Cardiac muscle cell (in vitro differentiated cells and primary cell): ENCODE measurements around the gene WDR86. TPM values are rescaled to one million over a fixed set of nuclear protein-coding genes. Genes with fewer than 3 reads are reported as not detected.

Source experiments
- DNase-seq, 2 donors: peaks; one replicate each; pipeline versions ENCODE4 v3.0.0 to v3.0.0-alpha.2; 2010 to 2017; ENCODE audit warnings: low read depth in 1 of 2, low spot score in 1 of 2
- H3K27ac ChIP-seq: fragments of 200-600 bp; sonication (generic); 2 replicates; pipeline ENCODE4 v1.5.1; 2016
- H3K27me3 ChIP-seq: fragments of 200-600 bp; sonication (generic); 2 replicates; pipeline ENCODE4 v1.6.0; 2016; ENCODE audit warnings: control low read depth
- H3K36me3 ChIP-seq: fragments of 200-600 bp; sonication (generic); 2 replicates; pipeline ENCODE4 v1.5.1; 2016; ENCODE audit warnings: control low read depth
- H3K4me1 ChIP-seq: fragments of 200-600 bp; sonication (generic); 2 replicates; pipeline ENCODE4 v1.8.1; 2017; ENCODE audit warnings: low read depth, mild to moderate bottlenecking, mixed run types
- H3K4me3 ChIP-seq: fragments of 200-600 bp; sonication (generic); 2 replicates; pipeline ENCODE4 v1.5.1; 2016; ENCODE audit warnings: mild to moderate bottlenecking
- H3K9me3 ChIP-seq: fragments of 200-600 bp; sonication (generic); 2 replicates; pipeline ENCODE4 v1.5.1; 2017; ENCODE audit warnings: low read depth, mild to moderate bottlenecking, control low read depth
- polyA plus RNA-seq: library from polyadenylated mRNA; unstranded; fragments of >200 nt; fragmentation: Nextera tagmentation; extraction: Ambion mirVana; gene quantifications from 2 replicates; pipeline ENCODE4 v1.2.1, GENCODE V29; 2016
- total RNA-seq: library from RNA; depleted of rRNA; stranded (reverse); fragments of >200 nt; gene quantifications from 2 replicates; pipeline ENCODE4 v1.2.3, GENCODE V29; 2016
- TF ChIP-seq, protein P1 (sequence below): IDR thresholded peaks from 2 replicates; pipeline ENCODE4 v1.5.1; 2012; ENCODE audit warnings: low read depth, mild to moderate bottlenecking, low read length

The WDR86 gene
- total and polyA plus RNA-seq, 2 experiments from 2014 or later = 58.8 to 130 TPM

DNA sequence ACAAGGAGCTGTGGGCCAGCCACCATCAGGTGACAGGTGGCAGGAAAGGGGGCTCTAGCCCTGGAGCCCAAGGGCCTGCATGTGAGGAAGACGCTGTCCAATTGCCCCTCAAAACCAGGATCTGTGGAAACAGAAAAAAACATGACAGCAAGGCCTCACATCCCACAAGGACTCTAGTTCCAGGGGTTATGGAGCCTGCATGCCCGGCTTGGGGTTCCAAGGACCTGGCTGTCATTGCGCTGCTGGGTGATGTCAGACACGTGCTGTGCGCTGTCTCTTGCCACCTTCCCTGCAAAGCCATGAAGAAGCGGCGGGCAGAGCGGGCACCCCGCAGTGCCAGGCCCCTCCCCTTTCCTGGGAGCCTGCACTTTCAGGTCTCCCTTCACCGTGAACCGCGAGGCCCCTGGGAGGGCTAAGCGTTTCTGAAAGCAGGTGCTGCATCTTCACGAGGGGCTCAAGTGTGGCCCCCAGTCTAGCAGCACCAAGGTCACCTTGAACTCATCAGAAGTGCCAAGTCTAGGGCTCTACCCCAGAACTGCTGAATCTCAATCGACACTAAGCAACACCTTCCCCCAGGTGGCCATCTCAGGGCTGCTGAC, 45.2 kb upstream of the WDR86 start:
- Histone ChIP-seq H3K36me3 (no peaks in the 10 kb centered on the region), H3K9me3 (no peaks in the 10 kb centered on the region), H3K27me3 (no peaks in the 10 kb centered on the region), H3K27ac (no peak overlapping the region), H3K4me1 (peaks cover 9% of the 10 kb centered on the region), H3K4me3 (no peak overlapping the region)
- DNase-seq = no peak
- TF ChIP-seq, protein P1, sequence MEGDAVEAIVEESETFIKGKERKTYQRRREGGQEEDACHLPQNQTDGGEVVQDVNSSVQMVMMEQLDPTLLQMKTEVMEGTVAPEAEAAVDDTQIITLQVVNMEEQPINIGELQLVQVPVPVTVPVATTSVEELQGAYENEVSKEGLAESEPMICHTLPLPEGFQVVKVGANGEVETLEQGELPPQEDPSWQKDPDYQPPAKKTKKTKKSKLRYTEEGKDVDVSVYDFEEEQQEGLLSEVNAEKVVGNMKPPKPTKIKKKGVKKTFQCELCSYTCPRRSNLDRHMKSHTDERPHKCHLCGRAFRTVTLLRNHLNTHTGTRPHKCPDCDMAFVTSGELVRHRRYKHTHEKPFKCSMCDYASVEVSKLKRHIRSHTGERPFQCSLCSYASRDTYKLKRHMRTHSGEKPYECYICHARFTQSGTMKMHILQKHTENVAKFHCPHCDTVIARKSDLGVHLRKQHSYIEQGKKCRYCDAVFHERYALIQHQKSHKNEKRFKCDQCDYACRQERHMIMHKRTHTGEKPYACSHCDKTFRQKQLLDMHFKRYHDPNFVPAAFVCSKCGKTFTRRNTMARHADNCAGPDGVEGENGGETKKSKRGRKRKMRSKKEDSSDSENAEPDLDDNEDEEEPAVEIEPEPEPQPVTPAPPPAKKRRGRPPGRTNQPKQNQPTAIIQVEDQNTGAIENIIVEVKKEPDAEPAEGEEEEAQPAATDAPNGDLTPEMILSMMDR = no peak

DNA sequence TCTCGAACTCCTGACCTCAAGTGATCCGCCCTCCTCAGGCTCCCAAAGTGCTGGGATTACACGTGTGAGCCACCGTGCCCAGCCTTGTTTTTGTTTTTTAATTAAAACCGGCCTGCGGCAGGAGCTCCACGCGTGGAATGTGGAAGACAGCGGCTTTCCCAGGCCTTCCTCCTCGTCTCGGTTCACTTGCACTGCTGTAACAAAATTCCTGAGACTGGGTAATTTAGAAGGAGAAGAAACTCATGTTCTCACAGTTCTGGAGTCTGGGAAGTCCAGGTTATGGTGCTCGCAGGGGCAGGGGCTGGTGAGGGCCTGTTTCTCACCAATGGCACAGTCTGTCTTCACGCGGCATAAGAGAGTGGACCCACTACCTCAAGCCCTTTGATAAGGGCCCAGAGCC, 44.5 kb upstream of the WDR86 start:
- no peaks in the 10 kb centered on the region for H3K36me3 ChIP-seq
- no peak overlapping the region for H3K27ac ChIP-seq
- no peaks in the 10 kb centered on the region for H3K27me3 ChIP-seq
- peaks cover 2% of the 10 kb centered on the region for H3K4me1 ChIP-seq
- no peaks in the 10 kb centered on the region for H3K9me3 ChIP-seq
- TF ChIP-seq, protein P1 = no peak
- no peak for DNase-seq
- H3K4me3 ChIP-seq = no peak overlapping the region

DNA sequence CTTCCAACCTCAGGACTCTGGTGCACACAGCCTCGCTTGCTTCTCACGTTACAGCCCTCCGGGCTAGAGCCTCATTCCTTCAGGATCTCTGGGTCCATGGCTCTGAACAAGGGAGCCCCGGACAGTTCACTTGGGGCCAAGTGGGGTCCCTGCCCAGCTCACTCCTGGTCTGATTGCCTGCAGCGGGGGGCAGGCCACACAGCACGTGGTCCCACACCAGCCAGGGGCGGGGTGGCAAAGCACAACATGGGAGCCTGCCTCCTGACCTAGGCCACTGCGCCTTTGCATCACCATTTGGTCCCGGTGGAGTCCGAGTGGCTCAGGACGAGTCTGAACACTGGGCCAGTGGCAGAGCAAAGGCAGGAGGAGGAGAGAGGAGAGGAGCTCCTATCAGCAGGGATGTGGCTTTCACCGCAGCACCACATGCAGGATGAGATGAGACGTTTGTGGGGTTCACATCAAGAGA, 43.5 kb upstream of the WDR86 start:
- H3K4me1 ChIP-seq = no peaks in the 10 kb centered on the region
- no peak overlapping the region for H3K27ac ChIP-seq
- no peaks in the 10 kb centered on the region for H3K27me3 ChIP-seq
- TF ChIP-seq, protein P1 = no peak
- H3K36me3 ChIP-seq = no peaks in the 10 kb centered on the region
- no peak for DNase-seq
- no peaks in the 10 kb centered on the region for H3K9me3 ChIP-seq
- no peak overlapping the region for H3K4me3 ChIP-seq

DNA sequence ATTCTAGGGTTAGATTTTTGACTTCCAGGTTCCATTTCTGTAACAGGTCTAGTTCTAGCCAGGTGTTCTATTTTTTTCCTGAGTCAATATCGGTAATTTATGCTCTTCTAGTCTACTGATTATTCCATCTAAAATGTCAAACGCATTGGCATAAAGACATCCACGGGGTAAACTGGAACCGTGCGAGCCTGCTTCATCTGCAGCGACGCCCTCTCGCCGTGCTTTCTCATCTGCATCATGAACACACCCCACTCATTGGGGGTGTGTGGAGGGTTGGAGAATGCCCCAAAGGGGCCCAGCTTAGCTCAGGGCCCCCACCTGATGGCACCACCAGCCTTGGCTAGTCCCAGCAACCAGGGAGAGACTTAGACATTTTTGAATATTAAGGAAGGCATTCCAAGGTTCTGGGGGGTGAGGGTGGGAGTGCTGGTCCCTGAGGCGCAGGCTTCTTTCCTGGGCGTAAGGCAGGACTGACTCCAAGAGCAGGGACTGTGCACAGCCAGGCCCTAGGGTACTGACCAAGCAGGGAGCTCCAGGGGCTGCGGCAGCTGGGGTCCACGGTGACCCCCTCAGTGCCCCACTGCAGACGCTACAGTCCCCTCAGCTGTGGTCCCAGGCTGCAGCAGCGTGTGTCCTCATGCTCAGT, 43.0 kb upstream of the WDR86 start:
- Histone ChIP-seq H3K4me1 (no peaks in the 10 kb centered on the region), H3K27ac (no peak overlapping the region), H3K36me3 (no peaks in the 10 kb centered on the region), H3K9me3 (no peaks in the 10 kb centered on the region), H3K27me3 (no peaks in the 10 kb centered on the region), H3K4me3 (no peak overlapping the region)
- no peak for DNase-seq
- TF ChIP-seq, protein P1 = no peak

DNA sequence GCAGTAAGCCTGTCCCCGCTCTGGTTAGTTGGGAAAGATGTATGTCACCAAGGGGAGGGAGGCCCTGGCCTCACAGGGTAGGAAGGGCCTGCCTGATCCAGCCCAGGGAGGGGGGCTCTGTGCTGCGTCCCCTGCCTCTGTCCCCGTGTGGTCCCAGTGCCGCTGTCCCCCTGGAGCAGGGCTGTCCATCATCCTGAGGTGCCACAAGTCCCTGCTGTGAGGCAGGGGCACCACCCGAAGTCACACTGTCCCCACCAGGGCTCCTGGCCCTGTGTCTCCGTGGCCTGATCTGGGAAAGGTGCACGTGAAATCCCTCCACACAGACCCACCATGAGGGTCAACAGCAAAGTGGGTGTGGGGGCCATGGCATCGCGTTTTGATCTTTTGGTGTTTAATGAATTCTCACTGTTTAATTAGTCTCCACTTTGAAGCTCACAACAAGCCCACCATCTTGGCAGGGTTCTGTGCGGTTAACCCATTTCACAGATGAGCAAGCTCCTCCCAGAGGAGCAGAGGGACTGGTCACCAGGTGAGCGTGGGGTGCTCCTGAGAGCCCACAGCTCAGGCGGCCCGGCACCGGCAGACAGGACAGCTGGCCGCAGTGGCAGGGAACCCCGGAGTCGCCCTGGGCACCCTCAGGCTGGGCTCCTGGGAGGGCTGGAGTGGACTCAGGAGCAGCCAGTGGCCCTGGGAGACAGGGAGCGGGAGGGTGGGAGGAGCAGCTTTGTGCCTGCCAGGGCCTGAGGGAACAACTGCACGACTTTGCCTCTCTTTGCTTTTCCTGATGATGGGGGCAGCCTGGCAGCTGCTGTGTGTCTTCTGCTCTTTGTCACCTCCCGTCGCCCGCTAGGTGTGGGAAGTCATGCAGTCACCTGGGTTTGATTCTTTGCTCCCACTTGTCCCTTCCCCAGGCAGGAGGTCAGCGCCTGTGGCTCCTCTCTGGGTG, 42.1 kb upstream of the WDR86 start:
- no peaks in the 10 kb centered on the region for H3K9me3 ChIP-seq
- no peaks in the 10 kb centered on the region for H3K27me3 ChIP-seq
- no peaks in the 10 kb centered on the region for H3K4me1 ChIP-seq
- no peaks in the 10 kb centered on the region for H3K36me3 ChIP-seq
- TF ChIP-seq, protein P1 = no peak
- DNase-seq = no peak
- H3K27ac ChIP-seq = no peak overlapping the region
- H3K4me3 ChIP-seq = no peak overlapping the region
